ENCODE data around the gene GPR108.
A peak's percentile ranks its signal among the peaks of the same experiment; 100 is the strongest.

Gene GPR108

GRCh38 chr19:6692027-6692426, 45.4 kb downstream of the GPR108 start:
- Mint-ChIP-seq H3K36me3 (ENCODE audit: insufficient read depth) (peaks cover 3% of the 10 kb centered on the region), H3K4me3 (no peak overlapping the region), H3K9me3 (peaks cover 0 to 2% of the 10 kb centered on the region in 2 donors), H3K27me3 (no peaks in the 10 kb centered on the region), H3K4me1 (ENCODE audit: low read depth in 2 of 2) (peaks cover 0 to 5% of the 10 kb centered on the region in 2 donors), H3K27ac (peak overlapping the region in 1 of 2 donors; percentile 24)
- ATAC-seq (replicated peaks) = no peak
- DNase-seq = no peak

- peaks cover 0 to 2% of the 10 kb centered on the region in 2 donors for H3K9me3 Mint-ChIP-seq
- H3K27ac Mint-ChIP-seq = no peak overlapping the region
- no peak for ATAC-seq (replicated peaks)
- no peak for DNase-seq
- H3K27me3 Mint-ChIP-seq = no peaks in the 10 kb centered on the region
- no peak overlapping the region for H3K4me3 Mint-ChIP-seq
- H3K36me3 Mint-ChIP-seq (ENCODE audit: insufficient read depth) = peaks cover 3% of the 10 kb centered on the region
- peaks cover 0 to 5% of the 10 kb centered on the region in 2 donors for H3K4me1 Mint-ChIP-seq (ENCODE audit: low read depth in 2 of 2)
These were observed 46.0 kb downstream of the GPR108 start for GRCh38 chr19:6691342-6691741.

GRCh38 chr19:6690160-6690885, 47.1 kb downstream of the GPR108 start:
- Mint-ChIP-seq H3K4me1 (ENCODE audit: low read depth in 2 of 2) (peaks cover 0 to 5% of the 10 kb centered on the region in 2 donors), H3K27ac (no peak overlapping the region), H3K27me3 (no peaks in the 10 kb centered on the region), H3K36me3 (ENCODE audit: insufficient read depth) (no peaks in the 10 kb centered on the region), H3K4me3 (no peak overlapping the region), H3K9me3 (peaks cover 0 to 2% of the 10 kb centered on the region in 2 donors)
- no peak for DNase-seq
- no peak for ATAC-seq (replicated peaks)

DNA sequence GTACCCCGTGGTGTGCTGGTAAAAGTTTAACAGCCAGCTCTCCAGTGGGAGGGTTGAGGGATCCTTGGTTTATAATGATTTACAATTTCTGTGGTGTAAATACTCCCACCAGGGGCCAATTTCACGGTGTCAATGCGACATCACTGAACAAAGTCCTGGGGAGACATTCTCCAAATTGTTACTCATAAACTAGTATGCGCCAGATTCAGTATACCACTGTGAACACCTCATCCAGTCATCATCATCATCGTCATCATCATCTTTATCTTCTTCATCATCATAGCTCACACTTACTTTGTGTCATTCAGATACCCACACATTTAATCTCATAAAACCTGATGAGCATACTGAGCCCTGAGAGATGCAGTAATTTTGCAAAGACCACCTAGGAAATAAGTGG, 50.3 kb downstream of the GPR108 start:
- Mint-ChIP-seq H3K27me3 (no peaks in the 10 kb centered on the region), H3K27ac (no peak overlapping the region), H3K4me3 (no peak overlapping the region), H3K36me3 (ENCODE audit: insufficient read depth) (no peaks in the 10 kb centered on the region), H3K9me3 (peaks cover 0 to 2% of the 10 kb centered on the region in 2 donors), H3K4me1 (ENCODE audit: low read depth in 2 of 2) (peaks cover 0 to 3% of the 10 kb centered on the region in 2 donors)
- ATAC-seq (replicated peaks) (no peak), DNase-seq (no peak)

- H3K9me3 Mint-ChIP-seq = peaks cover 0 to 2% of the 10 kb centered on the region in 2 donors
- no peak for ATAC-seq (replicated peaks)
These were observed 50.8 kb downstream of the GPR108 start for GRCh38 chr19:6686628-6686975.

GRCh38 chr19:6685962-6686627, 51.3 kb downstream of the GPR108 start:
- ATAC-seq (replicated peaks) (no peak), DNase-seq (no peak)
- Mint-ChIP-seq H3K9me3 (peaks cover 0 to 2% of the 10 kb centered on the region in 2 donors), H3K27ac (no peak overlapping the region), H3K4me1 (ENCODE audit: low read depth in 2 of 2) (peaks cover 0 to 3% of the 10 kb centered on the region in 2 donors), H3K27me3 (no peaks in the 10 kb centered on the region), H3K4me3 (no peak overlapping the region), H3K36me3 (ENCODE audit: insufficient read depth) (no peaks in the 10 kb centered on the region)

More at GRCh38 chr19:6686628-6686975, 50.8 kb downstream of the GPR108 start:
- Mint-ChIP-seq H3K4me1 (ENCODE audit: low read depth in 2 of 2) (peaks cover 0 to 3% of the 10 kb centered on the region in 2 donors), H3K36me3 (ENCODE audit: insufficient read depth) (no peaks in the 10 kb centered on the region), H3K27me3 (no peaks in the 10 kb centered on the region), H3K27ac (no peak overlapping the region), H3K4me3 (no peak overlapping the region)
- no peak for DNase-seq

DNA sequence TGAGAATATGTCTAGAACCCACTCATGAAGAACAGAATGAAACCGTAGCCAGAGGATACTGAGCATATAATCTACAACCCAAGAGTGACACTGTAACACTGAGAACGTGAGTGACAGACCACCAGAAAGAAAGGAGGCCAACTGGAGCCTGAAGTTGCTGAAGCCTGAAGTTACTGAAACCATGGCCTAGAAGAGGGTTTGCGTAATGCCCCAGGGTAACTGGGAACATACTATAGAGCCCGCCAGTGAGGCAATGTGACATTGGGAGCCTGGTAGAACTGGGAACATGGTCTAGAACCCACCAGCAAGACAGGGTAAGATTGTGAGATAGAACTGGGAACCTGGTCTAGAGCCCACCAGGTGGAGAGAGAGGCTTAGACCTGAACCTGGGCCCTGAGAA, 51.9 kb downstream of the GPR108 start:
- Mint-ChIP-seq H3K27ac (peak overlapping the region in 1 of 2 donors; percentile 15), H3K36me3 (ENCODE audit: insufficient read depth) (no peaks in the 10 kb centered on the region), H3K9me3 (peaks cover 0 to 2% of the 10 kb centered on the region in 2 donors), H3K4me1 (ENCODE audit: low read depth in 2 of 2) (peaks cover 0 to 3% of the 10 kb centered on the region in 2 donors), H3K27me3 (no peaks in the 10 kb centered on the region), H3K4me3 (no peak overlapping the region)
- ATAC-seq (replicated peaks) (no peak), DNase-seq (no peak)

GRCh38 chr19:6683971-6684370, 53.4 kb downstream of the GPR108 start:
- Mint-ChIP-seq H3K9me3 (peaks cover 0 to 2% of the 10 kb centered on the region in 2 donors), H3K4me1 (ENCODE audit: low read depth in 2 of 2) (peaks cover under 1 to 4% of the 10 kb centered on the region in 2 donors), H3K36me3 (ENCODE audit: insufficient read depth) (peaks cover 3% of the 10 kb centered on the region), H3K4me3 (no peak overlapping the region), H3K27ac (peak overlapping the region in 1 of 2 donors; percentile 15), H3K27me3 (no peaks in the 10 kb centered on the region)
- DNase-seq (no peak), ATAC-seq (replicated peaks) (no peak)

DNA sequence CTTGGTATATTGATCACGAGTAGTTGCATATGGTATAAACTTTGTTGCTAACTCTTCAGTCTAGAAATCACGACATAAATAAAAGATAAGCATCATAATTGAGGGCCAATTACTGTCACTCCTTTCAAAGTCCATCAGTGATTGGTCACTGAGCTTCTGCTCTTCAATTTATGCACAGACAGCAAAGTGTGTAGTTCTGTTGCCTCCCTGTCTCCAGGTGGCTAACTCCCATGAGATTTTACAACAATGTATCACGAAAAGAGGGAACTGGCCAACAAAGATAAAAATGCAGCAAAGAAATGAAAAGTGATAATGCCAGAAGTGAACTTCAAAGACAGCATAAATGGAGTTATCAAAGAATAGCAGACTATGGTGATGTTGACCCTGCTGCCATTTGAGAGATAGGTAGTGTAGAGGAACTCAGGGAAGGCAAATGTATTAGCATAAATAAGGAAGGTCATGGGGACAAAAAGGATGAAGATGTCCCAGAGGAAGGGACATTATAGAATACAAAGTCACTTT, 54.7 kb downstream of the GPR108 start:
- Mint-ChIP-seq H3K27me3 (no peaks in the 10 kb centered on the region), H3K4me3 (no peak overlapping the region), H3K27ac (no peak overlapping the region), H3K9me3 (peaks cover 0 to 3% of the 10 kb centered on the region in 2 donors), H3K36me3 (ENCODE audit: insufficient read depth) (peaks cover 5% of the 10 kb centered on the region), H3K4me1 (ENCODE audit: low read depth in 2 of 2) (peaks cover 9 to 14% of the 10 kb centered on the region in 2 donors)
- DNase-seq = no peak
- no peak for ATAC-seq (replicated peaks)

DNA sequence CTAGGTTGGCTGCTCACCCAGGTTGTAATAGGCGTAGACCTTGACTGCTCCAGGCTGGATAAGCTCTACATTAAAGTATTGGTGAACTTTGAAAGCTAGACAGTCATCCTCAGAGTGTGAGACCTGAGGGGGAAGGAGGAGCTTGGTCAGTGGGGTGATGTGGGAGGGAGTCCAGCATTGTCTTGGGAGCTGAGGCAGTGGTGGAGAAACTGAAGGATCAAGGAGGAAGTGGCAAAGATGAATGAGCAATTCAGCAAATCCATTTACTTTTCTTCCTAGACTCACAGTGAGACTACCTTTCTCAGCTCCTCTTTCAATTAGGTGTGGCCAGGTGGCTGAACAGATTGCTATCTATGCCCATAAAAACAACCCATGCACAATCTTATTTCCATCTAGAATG, 57.2 kb downstream of the GPR108 start:
- Mint-ChIP-seq H3K27me3 (no peaks in the 10 kb centered on the region), H3K9me3 (peaks cover 0 to 5% of the 10 kb centered on the region in 2 donors), H3K4me1 (ENCODE audit: low read depth in 2 of 2) (peaks cover 29 to 30% of the 10 kb centered on the region in 2 donors), H3K36me3 (ENCODE audit: insufficient read depth) (peaks cover 9% of the 10 kb centered on the region), H3K4me3 (no peak overlapping the region), H3K27ac (peak overlapping the region in 1 of 2 donors; percentile 20)
- DNase-seq (no peak), ATAC-seq (replicated peaks) (no peak)

All from effector memory CD8-positive, alpha-beta T cell (primary cell).